B cell (primary cell): ENCODE data around the gene SLC22A17. TPM values are rescaled to one million over a fixed set of nuclear protein-coding genes. Genes with fewer than 3 reads are reported as not detected.

Experiments used
- ATAC-seq: fragments of 200-7000 bp; cut with Tn5 transposase; one replicate; pipeline ENCODE4 v1.10.0; 2021; ENCODE audit warnings: low read depth, mild to moderate bottlenecking, moderate number of reproducible peaks, moderate library complexity
- CTCF ChIA-PET: fragments of 350-600 bp; sonication (Branson Sonifier 250); formaldehyde crosslinking; loops from one replicate; lab custom pipeline; 2021; ENCODE audit warnings: antibody characterized with exemption, inconsistent platforms; lab: Charles Lee
- POLR2A ChIA-PET: fragments of 350-600 bp; sonication (Branson Sonifier 250); formaldehyde crosslinking; loops from one replicate; lab custom pipeline; 2021; ENCODE audit warnings: antibody characterized with exemption; lab: Charles Lee
- DNase-seq: peaks from one replicate; pipeline ENCODE4 v3.0.0; 2013
- H2AFZ ChIP-seq: 2 replicates; pipeline ENCODE4 v1.6.1; 2012; ENCODE audit warnings: mild to moderate bottlenecking, low read depth, low read length; ENCODE audit not compliant: insufficient read depth, poor library complexity, severe bottlenecking
- H3K27ac ChIP-seq, 2 donors: 1 replicate in 1 of 2; 2 replicates in 1 of 2; pipeline ENCODE4 v1.5.1; 2012 to 2013; ENCODE audit warnings: low read length in 2 of 2, mild to moderate bottlenecking in 2 of 2, moderate library complexity in 1 of 2
- H3K27me3 ChIP-seq, 4 experiments: fragments of 200-600 bp in 1 of 4; sonication (generic) in 1 of 4; replicated peaks in 1 of 4; 1 replicate in 2 of 4; 2 replicates in 2 of 4; pipeline versions ENCODE4 v1.6.1 to v1.7.0; 2013 to 2016; ENCODE audit warnings: low read length in 3 of 4, mild to moderate bottlenecking in 2 of 4, mixed read lengths in 1 of 4, moderate library complexity in 1 of 4; ENCODE audit not compliant: insufficient read depth in 4 of 4, control insufficient read depth in 3 of 4; ENCODE audit errors: control extremely low read depth in 1 of 4
- H3K36me3 ChIP-seq, 2 experiments: replicated peaks in 1 of 2; 1 replicate in 1 of 2; 2 replicates in 1 of 2; pipeline versions ENCODE4 v1.6.1 to v1.7.1; 2013; ENCODE audit warnings: low read length in 1 of 2; ENCODE audit not compliant: insufficient read depth in 2 of 2, control insufficient read depth in 1 of 2; ENCODE audit errors: control extremely low read depth in 1 of 2, extremely low read depth in 1 of 2
- H3K4me1 ChIP-seq, 2 donors: fragments of 200-600 bp in 1 of 2; sonication (generic) in 1 of 2; 1 replicate in 1 of 2; 2 replicates in 1 of 2; pipeline versions ENCODE4 v1.5.1 to v1.6.1; 2013 to 2017; ENCODE audit warnings: low read length in 2 of 2; ENCODE audit not compliant: control insufficient read depth in 2 of 2, insufficient read depth in 2 of 2
- H3K4me2 ChIP-seq: replicated peaks from 2 replicates; pipeline ENCODE3; 2012; ENCODE audit warnings: mild to moderate bottlenecking, low read depth, low read length; ENCODE audit not compliant: poor library complexity, severe bottlenecking
- H3K4me3 ChIP-seq, 5 experiments: fragments of 200-600 bp in 1 of 5; sonication (generic) in 1 of 5; 1 replicate in 3 of 5; 2 replicates in 2 of 5; pipeline versions ENCODE4 v1.5.1 to v1.7.0; 2011 to 2016; ENCODE audit warnings: low read length in 4 of 5, mild to moderate bottlenecking in 4 of 5, low read depth in 2 of 5, control low read depth in 1 of 5, moderate library complexity in 1 of 5; ENCODE audit not compliant: insufficient read depth in 1 of 5; ENCODE audit errors: control extremely low read depth in 1 of 5, extremely low read depth in 1 of 5
- H3K79me2 ChIP-seq: fragments of 200-600 bp; sonication (generic); one replicate; pipeline ENCODE4 v1.6.0; 2016; ENCODE audit warnings: low read length; ENCODE audit not compliant: control insufficient read depth, insufficient read depth
- H3K9ac ChIP-seq: fragments of 200-600 bp; sonication (generic); 2 replicates; pipeline ENCODE4 v1.6.1; 2017; ENCODE audit warnings: mild to moderate bottlenecking, low read length, moderate library complexity
- H3K9me3 ChIP-seq, 3 donors: one replicate each; pipeline versions ENCODE4 v1.6.1 to v1.7.1; 2013; ENCODE audit warnings: low read length in 2 of 3; ENCODE audit not compliant: control insufficient read depth in 2 of 3, insufficient read depth in 1 of 3; ENCODE audit errors: control extremely low read depth in 1 of 3
- H4K20me1 ChIP-seq: 2 replicates; pipeline ENCODE4 v1.6.0; 2012; ENCODE audit warnings: mild to moderate bottlenecking, low read length; ENCODE audit not compliant: insufficient read depth, control insufficient read depth, poor library complexity, severe bottlenecking
- H3K27ac Mint-ChIP-seq: one replicate; pipeline ENCODE4 v1.8.0; 2021; ENCODE audit warnings: mixed read lengths
- H3K27me3 Mint-ChIP-seq: one replicate; pipeline ENCODE4 v1.8.0; 2021; ENCODE audit warnings: mixed read lengths
- H3K4me1 Mint-ChIP-seq: one replicate; pipeline ENCODE4 v1.8.0; 2021; ENCODE audit warnings: mixed read lengths
- H3K4me3 Mint-ChIP-seq: one replicate; pipeline ENCODE4 v1.8.0; 2021; ENCODE audit warnings: mixed read lengths
- H3K9me3 Mint-ChIP-seq: one replicate; pipeline ENCODE4 v1.8.0; 2022; ENCODE audit warnings: mixed read lengths; ENCODE audit not compliant: insufficient read depth
- CTCF ChIP-seq: fragments of 200-600 bp; IDR thresholded peaks from one replicate; pipeline ENCODE4 v1.8.0; 2022; ENCODE audit warnings: antibody characterized with exemption, mild to moderate bottlenecking
- EZH2 ChIP-seq: IDR thresholded peaks from 2 replicates; pipeline ENCODE4 v1.6.1; 2012; ENCODE audit warnings: borderline replicate concordance, low read depth, mild to moderate bottlenecking, moderate library complexity, low read length; ENCODE audit not compliant: insufficient read depth, poor library complexity, severe bottlenecking
- WGBS: methylation state at CpG from one replicate; pipeline ENCODE4 v1.1.5; 2013; ENCODE audit warnings: missing lambda C conversion rate; ENCODE audit not compliant: insufficient coverage; 5-methylcytosine and 5-hydroxymethylcytosine counted together
- intact Hi-C: fragments of 100-400 bp; cut with micrococcal nuclease; formaldehyde crosslinking; loops from one replicate; pipeline ENCODE4 v1.10.0; 2022
- polyA plus RNA-seq: library from polyadenylated mRNA; depleted of rRNA; stranded (reverse); fragments of >200 nt; gene quantifications from 2 replicates; pipeline ENCODE4 v1.2.3, GENCODE V29; 2012
- total RNA-seq, 2 donors: library from RNA; stranded (reverse); fragments of 120-200 nt in 1 of 2; gene quantifications; 1 replicate in 1 of 2; 2 replicates in 1 of 2; pipeline versions ENCODE4 v1.2.3 to v1.2.4, GENCODE V29; 2013 to 2022

SLC22A17 gene
- total and polyA plus RNA-seq, 2 donors (not counting 1 experiment from before 2014, with no cell fraction given), result 0.89 to 0.92 TPM

- H3K4me1 ChIP-seq, result no peaks in the 10 kb centered on the region
- H3K27ac ChIP-seq, result no peak overlapping the region
- no peaks in the 10 kb centered on the region for H3K79me2 ChIP-seq
- H4K20me1 ChIP-seq, result no peaks in the 10 kb centered on the region
- no peak overlapping the region for H3K4me2 ChIP-seq
- CTCF ChIA-PET, result interaction anchor here (1.0 to 8.7 kb wide), 3 partner anchors 8 to 262 kb away, joined by 3 to 129 read pairs (median 48); no protein-coding TSS in a partner anchor
- Mint-ChIP-seq H3K4me3 (no peak overlapping the region), H3K9me3 (no peaks in the 10 kb centered on the region), H3K4me1 (no peaks in the 10 kb centered on the region), H3K27me3 (peaks cover 31% of the 10 kb centered on the region), H3K27ac (no peak overlapping the region)
- POLR2A ChIA-PET, result no interaction called here
- 90% methylated on average over 2 of the region's 6 CpGs for WGBS
- no peak overlapping the region for H3K4me3 ChIP-seq
- no peak overlapping the region for H3K9ac ChIP-seq
- H2AFZ ChIP-seq, result no peak overlapping the region
- ATAC-seq (no peak), DNase-seq (no peak)
- intact Hi-C loops, result no loop called here
- peaks cover 0 to 16% (median 0%) of the 10 kb centered on the region in 4 experiments for H3K27me3 ChIP-seq
- TF ChIP-seq EZH2, result no peak
- TF ChIP-seq CTCF, result no peak
- H3K36me3 ChIP-seq, result no peaks in the 10 kb centered on the region
- no peaks in the 10 kb centered on the region for H3K9me3 ChIP-seq
Measured at GRCh38 chr14:23382276-23382675, 29.6 kb upstream of the SLC22A17 start.

- H3K9ac ChIP-seq, result no peak overlapping the region
- intact Hi-C loops, result no loop called here
- no peak overlapping the region for H3K27ac ChIP-seq
- Mint-ChIP-seq H3K27me3 (peaks cover 28% of the 10 kb centered on the region), H3K9me3 (no peaks in the 10 kb centered on the region), H3K4me3 (no peak overlapping the region), H3K4me1 (no peaks in the 10 kb centered on the region), H3K27ac (no peak overlapping the region)
- no peaks in the 10 kb centered on the region for H3K4me1 ChIP-seq
- H3K4me3 ChIP-seq, result no peak overlapping the region
- DNase-seq (no peak), ATAC-seq (no peak)
- TF ChIP-seq CTCF, result no peak
- TF ChIP-seq EZH2, result no peak
- POLR2A ChIA-PET, result no interaction called here
- no peaks in the 10 kb centered on the region for H4K20me1 ChIP-seq
- no peaks in the 10 kb centered on the region for H3K79me2 ChIP-seq
- no peak overlapping the region for H3K4me2 ChIP-seq
- 13% methylated on average over 3 of the region's 3 CpGs for WGBS
- no peaks in the 10 kb centered on the region for H3K36me3 ChIP-seq
- H3K9me3 ChIP-seq, result no peaks in the 10 kb centered on the region
- no peak overlapping the region for H2AFZ ChIP-seq
- CTCF ChIA-PET, result interaction anchor here (5.7 to 8.7 kb wide), 2 partner anchors 114 to 261 kb away, joined by 48 to 129 read pairs; no protein-coding TSS in a partner anchor
- peaks cover 0 to 16% (median 0%) of the 10 kb centered on the region in 4 experiments for H3K27me3 ChIP-seq
Measured at GRCh38 chr14:23381871-23382270, 29.2 kb upstream of the SLC22A17 start.
